ENCODE results near the gene THEMIS.

THEMIS gene

GRCh38 chr6:127866766-127867165 lies 34.1 kb downstream of the THEMIS start:
- no peak for DNase-seq (ENCODE audit: low read depth)
- no peak overlapping the region for H3K4me3 ChIP-seq (ENCODE audit: low read depth, low read length)
- TF ChIP-seq CTCF (IDR thresholded peaks at IDR 0.05; ENCODE audit: control insufficient read depth, extremely low read depth, insufficient read depth) = no peak

GRCh38 chr6:127865108-127865507 lies 35.8 kb downstream of the THEMIS start:
- no peak for TF ChIP-seq CTCF (IDR thresholded peaks at IDR 0.05; ENCODE audit: control insufficient read depth, extremely low read depth, insufficient read depth)
- H3K4me3 ChIP-seq (ENCODE audit: low read depth, low read length) = no peak overlapping the region
- no peak for DNase-seq (ENCODE audit: low read depth)

GRCh38 chr6:127864701-127865100 lies 36.2 kb downstream of the THEMIS start:
- no peak for TF ChIP-seq CTCF (IDR thresholded peaks at IDR 0.05; ENCODE audit: control insufficient read depth, extremely low read depth, insufficient read depth)
- no peak overlapping the region for H3K4me3 ChIP-seq (ENCODE audit: low read depth, low read length)
- no peak for DNase-seq (ENCODE audit: low read depth)

GRCh38 chr6:127860723-127861122 lies 40.1 kb downstream of the THEMIS start:
- TF ChIP-seq CTCF (IDR thresholded peaks at IDR 0.05; ENCODE audit: control insufficient read depth, extremely low read depth, insufficient read depth) = no peak
- DNase-seq (ENCODE audit: low read depth) = no peak
- no peak overlapping the region for H3K4me3 ChIP-seq (ENCODE audit: low read depth, low read length)

- TF ChIP-seq CTCF (IDR thresholded peaks at IDR 0.05; ENCODE audit: control insufficient read depth, extremely low read depth, insufficient read depth) = no peak
- no peak overlapping the region for H3K4me3 ChIP-seq (ENCODE audit: low read depth, low read length)
- no peak for DNase-seq (ENCODE audit: low read depth)
Observed at GRCh38 chr6:127859956-127860355, 40.9 kb downstream of the THEMIS start.

GRCh38 chr6:127858727-127859391 lies 42.0 kb downstream of the THEMIS start:
- no peak for TF ChIP-seq CTCF (IDR thresholded peaks at IDR 0.05; ENCODE audit: control insufficient read depth, extremely low read depth, insufficient read depth)
- H3K4me3 ChIP-seq (ENCODE audit: low read depth, low read length) = no peak overlapping the region
- DNase-seq (ENCODE audit: low read depth) = no peak

GRCh38 chr6:127857051-127857637 lies 43.7 kb downstream of the THEMIS start:
- no peak for TF ChIP-seq CTCF (IDR thresholded peaks at IDR 0.05; ENCODE audit: control insufficient read depth, extremely low read depth, insufficient read depth)
- H3K4me3 ChIP-seq (ENCODE audit: low read depth, low read length) = no peak overlapping the region
- DNase-seq (ENCODE audit: low read depth) = no peak

All from LNCaP clone FGC (cell line).